NK-92 (cell line): ENCODE results near the gene ATF2.

ENCODE experiments used
- DNase-seq: peaks from one replicate; lab custom pipeline; 2025; ENCODE audit not compliant: unreplicated experiment; lab: John Stamatoyannopoulos, UW

Gene ATF2

DNA sequence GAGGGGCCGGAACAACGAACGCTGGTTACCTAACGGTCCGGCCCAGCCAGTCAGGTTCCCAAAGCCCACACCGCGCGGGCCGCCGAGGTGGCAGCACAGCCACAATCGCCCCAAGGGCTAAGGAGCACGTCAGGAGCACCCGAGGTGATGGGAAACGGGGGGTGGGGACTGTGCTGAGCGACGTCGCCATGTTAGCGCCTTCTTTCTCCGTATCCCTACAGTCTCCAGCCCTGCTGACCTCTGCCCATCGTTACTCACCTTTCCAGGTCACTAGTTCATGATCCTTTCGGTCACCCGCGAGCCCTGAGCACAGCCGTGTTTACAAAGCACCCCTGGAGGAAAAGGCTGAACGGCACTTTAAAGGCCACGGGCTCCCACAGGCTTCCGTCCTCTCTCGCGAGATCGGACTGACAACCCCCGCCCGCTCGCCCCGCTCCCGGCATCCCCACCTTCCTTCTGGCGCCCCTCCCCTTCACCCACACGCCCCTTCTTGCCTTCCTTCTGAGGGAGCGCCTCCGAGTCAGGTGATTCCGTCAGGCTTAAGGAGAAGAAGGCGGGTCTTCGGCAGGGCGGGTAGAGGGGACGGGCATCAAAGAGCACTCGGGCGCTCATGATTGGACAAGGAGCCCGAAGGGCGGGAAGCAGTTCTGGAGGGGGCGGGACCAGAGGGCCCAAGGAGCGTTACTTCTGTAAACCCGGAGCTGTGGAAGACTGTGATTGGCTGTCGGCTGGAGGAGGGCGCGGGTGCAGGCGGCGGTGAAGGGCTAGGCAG lies at the start of gene ATF2:
Gene ATF2 (minus strand): TSS at position 412 of the 772 bp plus-strand sequence. CDS start 31,760 bp downstream, outside the sequence.
- peak; percentile 90 for DNase-seq

- DNase-seq: no peak
Observed at GRCh38 chr2:175207741-175208438, 39.9 kb upstream of the ATF2 start.

DNA sequence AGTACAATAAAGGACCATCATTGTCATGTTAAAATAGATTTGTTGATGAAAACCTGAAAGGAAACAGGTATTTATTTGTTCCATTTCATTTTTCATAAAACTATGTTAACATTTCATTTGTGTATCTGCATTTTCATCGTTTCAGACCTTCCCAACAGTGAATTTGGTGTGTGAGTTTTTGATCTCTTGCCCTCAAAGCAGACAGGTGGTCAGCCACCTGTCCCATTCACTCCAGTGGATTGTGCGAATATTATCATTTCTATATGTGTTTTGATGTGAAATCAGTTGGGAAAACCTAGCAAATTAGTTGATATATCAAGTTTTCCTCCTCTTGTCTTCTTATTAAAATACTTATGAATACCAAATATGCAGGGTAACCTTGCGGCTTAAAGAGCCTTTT lies 38.9 kb upstream of the ATF2 start:
- DNase-seq: no peak

DNA sequence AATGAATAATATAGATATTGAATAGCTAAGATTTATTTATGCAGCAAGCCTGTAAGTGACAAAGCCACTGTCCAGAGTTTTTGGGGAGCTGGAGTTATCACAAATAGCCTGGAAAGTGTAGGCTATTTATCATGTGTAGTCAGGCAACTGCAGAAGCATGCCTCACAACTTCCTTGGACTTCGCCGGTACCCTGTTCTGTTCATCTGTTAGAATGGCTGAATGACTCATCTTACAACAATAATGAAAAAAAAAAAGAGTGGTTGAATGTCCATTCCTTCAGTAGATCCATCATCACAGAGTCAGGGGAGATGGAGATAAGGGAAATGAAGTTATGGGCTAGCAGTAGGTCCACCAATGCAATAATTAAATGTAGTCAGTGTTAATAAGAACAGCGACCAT lies 37.5 kb upstream of the ATF2 start:
- DNase-seq: no peak

GRCh38 chr2:175203621-175204496 lies 35.9 kb upstream of the ATF2 start:
- DNase-seq: no peak

GRCh38 chr2:175195012-175195411 lies 27.0 kb upstream of the ATF2 start:
- DNase-seq: no peak

DNA sequence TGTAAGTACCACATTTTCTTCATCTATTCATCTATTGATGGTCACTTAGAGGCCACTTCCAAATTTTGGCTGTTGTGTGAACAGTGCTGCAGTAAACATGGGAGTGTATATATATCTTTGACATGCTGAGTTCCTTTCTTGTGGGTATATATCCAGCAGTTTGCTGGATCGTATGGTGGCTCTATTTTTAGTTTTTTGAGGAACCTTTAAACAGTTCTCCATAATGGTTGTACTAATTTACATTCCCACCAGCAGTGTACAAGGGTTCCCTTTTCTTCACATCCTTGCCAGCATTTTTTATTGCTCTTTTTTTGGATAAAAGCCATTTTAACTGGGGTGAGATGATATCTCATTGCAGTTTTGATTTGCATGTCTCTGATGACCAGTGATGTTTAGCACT lies 20.8 kb upstream of the ATF2 start:
- no peak for DNase-seq

DNA sequence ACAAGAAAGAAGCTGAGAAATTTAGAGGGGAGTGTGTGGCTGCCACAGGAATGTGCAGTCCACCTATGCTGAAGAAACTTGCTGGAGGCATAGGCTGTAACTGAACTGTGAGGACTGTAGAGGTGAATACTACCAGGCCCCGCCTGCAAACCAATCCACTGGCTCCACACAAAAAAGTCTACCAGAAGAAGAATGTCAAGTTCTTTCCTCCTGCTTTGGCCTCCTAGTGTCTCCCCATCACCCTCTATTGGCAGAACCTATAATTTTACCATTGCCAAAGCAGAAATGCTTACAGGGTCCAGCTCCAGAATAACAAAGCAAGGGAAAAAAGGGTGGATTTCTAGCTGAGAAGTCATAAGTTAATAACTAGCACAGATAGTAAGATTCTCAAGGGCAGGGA lies 19.4 kb upstream of the ATF2 start:
- no peak for DNase-seq

GRCh38 chr2:175183674-175184073 lies 15.7 kb upstream of the ATF2 start:
- no peak for DNase-seq

- no peak for DNase-seq
Observed at GRCh38 chr2:175181877-175182308, 13.9 kb upstream of the ATF2 start.

- peak; percentile 52 for DNase-seq
Observed at GRCh38 chr2:175181104-175181876, 13.3 kb upstream of the ATF2 start, which contains the start of gene ATP5MC3. Gene ATP5MC3, minus strand, starts transcription at chr2:175181710. Its CDS starts 317 bp downstream, at chr2:175181393.

DNA sequence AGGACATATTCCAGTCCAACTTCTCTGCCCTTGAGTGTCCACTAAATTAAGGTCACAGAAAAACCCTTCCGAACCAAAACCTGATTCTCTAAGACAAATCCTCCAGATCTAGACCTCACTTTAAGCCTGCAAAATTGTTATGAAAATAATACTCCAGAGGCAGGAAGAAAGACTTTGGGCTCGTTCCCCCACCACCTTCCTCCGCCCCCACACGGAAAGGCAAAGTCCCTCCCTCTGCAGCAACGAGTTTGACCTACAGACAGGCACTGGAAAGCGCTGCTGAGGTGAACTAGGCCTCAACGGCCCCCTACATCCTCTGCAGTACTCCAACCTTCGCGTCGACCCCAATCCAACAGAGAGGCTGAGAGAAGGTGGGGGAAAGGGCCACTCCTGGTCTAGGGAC lies 12.7 kb upstream of the ATF2 start:
- DNase-seq: no peak

DNA sequence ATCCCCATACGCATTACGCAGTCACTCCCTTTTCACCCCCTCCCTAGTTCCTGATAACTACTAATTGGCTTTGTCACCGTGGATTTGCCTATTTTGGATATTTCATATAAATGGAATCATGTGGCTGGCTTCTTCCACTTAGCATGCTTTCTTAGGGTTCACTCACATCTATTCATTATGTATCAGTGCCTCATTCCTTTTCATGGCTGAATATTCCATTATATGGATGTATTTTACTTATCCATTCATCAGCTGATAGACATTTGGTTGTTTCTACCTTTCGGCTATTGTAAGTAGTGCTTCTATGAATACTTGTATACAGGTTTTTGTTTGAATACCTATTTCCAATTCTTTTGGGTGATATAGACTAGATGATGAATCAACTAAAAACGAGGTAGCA lies 8.6 kb upstream of the ATF2 start:
- DNase-seq: no peak

DNA sequence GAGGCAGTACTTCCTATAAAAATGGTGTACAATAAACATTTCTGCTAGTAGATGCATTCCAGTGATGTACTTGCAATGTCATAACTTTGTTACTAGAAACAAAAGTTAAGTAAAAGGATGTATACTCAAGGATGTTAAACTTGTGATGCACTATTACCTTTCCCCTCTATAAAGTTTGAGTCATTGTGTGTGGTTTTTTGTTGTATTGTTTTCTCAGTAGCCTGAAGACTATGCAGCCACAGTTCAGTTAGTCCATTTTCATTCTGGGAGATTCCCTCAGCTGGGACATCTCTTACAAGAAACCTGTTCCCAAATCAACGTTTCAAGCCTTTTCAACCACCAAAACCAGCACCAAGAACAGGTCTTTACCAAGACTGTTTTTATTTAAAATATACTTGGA lies 7.9 kb upstream of the ATF2 start:
- no peak for DNase-seq

GRCh38 chr2:175175320-175175719 lies 7.3 kb upstream of the ATF2 start:
- no peak for DNase-seq

GRCh38 chr2:175170659-175171304 lies 2.8 kb upstream of the ATF2 start:
- no peak for DNase-seq

DNA sequence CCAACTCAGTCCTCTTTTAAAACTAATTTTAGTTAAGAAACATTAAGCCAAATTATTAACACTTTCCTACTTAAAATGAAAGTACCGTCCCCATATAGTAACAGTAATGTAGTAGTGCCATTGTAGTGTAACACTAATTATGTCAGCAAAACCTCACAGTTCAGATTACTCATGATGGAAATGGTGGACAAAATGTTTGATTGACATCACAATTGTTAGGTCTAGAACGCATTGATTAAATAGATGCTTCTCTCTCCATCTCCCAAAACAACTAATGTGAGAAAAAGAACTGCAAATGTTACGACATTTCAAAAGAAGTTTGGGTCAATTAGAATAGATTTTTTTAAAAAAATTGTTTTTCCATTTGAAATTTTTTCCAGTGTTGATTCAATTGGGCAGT lies 1.2 kb upstream of the ATF2 start:
- no peak for DNase-seq

DNA sequence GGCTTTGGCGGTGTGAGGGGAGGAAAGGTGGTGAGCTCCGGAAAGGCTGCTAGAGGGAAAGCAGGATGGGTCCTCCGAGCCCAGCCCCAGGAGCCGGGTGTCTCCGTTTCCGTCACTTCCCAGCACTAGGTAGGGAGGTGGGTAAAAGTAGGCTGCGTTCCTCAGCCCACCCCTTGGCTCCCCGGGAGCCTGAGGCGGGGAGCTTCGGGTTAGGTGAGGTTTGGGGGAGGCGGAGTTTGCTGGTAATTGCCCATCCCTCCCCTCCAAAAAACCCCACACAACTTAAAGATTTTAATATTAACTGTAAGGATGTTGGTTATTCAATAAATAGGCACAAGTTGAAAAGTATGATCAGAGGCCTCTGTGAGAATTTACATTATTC lies 552 bp upstream of the ATF2 start:
- DNase-seq: no peak

DNA sequence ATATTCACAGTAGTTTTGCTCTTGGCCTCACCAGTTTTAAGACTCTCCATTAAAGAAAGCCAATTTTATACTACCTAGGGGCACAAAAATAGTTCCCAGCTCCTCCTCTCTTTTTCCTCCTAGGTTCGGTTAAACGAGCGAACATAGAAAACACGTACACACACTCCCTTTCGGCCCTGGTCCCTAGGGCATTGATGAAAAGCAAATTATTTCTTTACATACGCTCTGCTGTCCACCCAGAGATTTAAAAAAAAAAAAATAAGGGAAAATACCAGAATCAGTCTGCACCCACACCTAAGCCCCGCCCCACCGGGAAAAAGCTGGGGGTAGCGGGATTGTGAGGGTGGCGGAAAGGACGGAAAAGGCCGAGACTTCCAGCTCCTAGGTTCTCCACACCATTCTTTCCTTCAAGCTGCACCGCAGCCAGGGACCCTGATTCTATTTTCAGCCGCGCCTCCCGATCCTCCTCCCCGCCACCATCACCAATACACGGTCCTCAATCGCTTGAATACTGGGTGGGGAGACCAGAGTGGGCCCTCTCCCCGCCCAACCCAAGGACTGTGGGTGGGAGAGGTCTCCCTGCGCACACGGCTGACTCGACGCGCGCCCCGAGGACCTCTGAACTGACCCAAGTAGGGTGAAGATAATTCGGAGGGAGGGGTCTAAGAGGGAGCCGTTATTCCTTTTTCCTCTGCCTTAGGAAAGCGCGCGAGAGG lies 769 bp downstream of the ATF2 start:
- DNase-seq: no peak
